OCI-LY1 (cell line): Measurements from ENCODE around the gene PHRF1.

ENCODE experiments used
- EZH2 ChIP-seq: fragments of 200-600 bp; sonication (generic), shearing (Covaris generic); IDR thresholded peaks from 2 replicates; pipeline ENCODE4 v1.8.0; 2017; ENCODE audit warnings: borderline replicate concordance, mixed run types, mild to moderate bottlenecking, antibody characterized with exemption, low read length, moderate library complexity, mixed read lengths
- TF ChIP-seq, protein P1 (sequence below): fragments of 200-600 bp; sonication (generic), shearing (Covaris generic); IDR thresholded peaks from 2 replicates; pipeline ENCODE4 v1.5.1; 2017; ENCODE audit warnings: mild to moderate bottlenecking, antibody characterized with exemption, low read length, moderate library complexity, mixed read lengths

DNA sequence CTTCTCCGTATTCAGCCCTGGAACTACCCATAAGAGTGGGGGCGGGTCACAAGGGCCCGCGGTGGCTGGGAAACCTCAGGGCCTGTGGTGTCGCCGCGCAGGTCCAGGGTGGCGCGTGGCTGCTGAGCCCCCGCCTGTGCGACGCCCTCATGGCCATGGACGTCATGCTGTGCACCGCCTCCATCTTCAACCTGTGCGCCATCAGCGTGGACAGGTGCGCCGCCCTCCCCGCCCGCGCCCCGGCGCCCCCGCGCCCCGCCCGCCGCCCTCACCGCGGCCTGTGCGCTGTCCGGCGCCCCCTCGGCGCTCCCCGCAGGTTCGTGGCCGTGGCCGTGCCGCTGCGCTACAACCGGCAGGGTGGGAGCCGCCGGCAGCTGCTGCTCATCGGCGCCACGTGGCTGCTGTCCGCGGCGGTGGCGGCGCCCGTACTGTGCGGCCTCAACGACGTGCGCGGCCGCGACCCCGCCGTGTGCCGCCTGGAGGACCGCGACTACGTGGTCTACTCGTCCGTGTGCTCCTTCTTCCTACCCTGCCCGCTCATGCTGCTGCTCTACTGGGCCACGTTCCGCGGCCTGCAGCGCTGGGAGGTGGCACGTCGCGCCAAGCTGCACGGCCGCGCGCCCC is 63.2 kb downstream of the PHRF1 start:
- no peak for TF ChIP-seq EZH2
- TF ChIP-seq, protein P1, sequence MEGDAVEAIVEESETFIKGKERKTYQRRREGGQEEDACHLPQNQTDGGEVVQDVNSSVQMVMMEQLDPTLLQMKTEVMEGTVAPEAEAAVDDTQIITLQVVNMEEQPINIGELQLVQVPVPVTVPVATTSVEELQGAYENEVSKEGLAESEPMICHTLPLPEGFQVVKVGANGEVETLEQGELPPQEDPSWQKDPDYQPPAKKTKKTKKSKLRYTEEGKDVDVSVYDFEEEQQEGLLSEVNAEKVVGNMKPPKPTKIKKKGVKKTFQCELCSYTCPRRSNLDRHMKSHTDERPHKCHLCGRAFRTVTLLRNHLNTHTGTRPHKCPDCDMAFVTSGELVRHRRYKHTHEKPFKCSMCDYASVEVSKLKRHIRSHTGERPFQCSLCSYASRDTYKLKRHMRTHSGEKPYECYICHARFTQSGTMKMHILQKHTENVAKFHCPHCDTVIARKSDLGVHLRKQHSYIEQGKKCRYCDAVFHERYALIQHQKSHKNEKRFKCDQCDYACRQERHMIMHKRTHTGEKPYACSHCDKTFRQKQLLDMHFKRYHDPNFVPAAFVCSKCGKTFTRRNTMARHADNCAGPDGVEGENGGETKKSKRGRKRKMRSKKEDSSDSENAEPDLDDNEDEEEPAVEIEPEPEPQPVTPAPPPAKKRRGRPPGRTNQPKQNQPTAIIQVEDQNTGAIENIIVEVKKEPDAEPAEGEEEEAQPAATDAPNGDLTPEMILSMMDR = no peak
